Measurements from ENCODE around the gene TNFSF9. TPM values are rescaled to one million over a fixed set of nuclear protein-coding genes. Genes with fewer than 3 reads are reported as not detected.

Gene TNFSF9
- total RNA-seq, 1 donor from 2014 or later: 9.7 TPM

- peaks cover 33% of the 10 kb centered on the region for H3K4me1 Mint-ChIP-seq (ENCODE audit: low read depth)
- H3K27ac Mint-ChIP-seq: peak overlapping the region; percentile 85
- no peaks in the 10 kb centered on the region for H3K9me3 Mint-ChIP-seq
- DNase-seq (ENCODE audit: low spot score): peak; percentile 71
- intact Hi-C loops (cut with micrococcal nuclease): loop anchor here (1.0 to 5.0 kb wide), 11 partner anchors 14 to 251 kb away; partner anchors contain the start of genes DENND1C, SH2D3A and TUBB4A
- H3K36me3 Mint-ChIP-seq (ENCODE audit: low read depth): no peaks in the 10 kb centered on the region
- peak overlapping the region; percentile 96 for H3K4me3 Mint-ChIP-seq
- peaks cover 2% of the 10 kb centered on the region for H3K27me3 Mint-ChIP-seq (ENCODE audit: insufficient read depth)
Measured at GRCh38 chr19:6516018-6516658, 14.7 kb upstream of the TNFSF9 start.

- peak overlapping the region; percentile 93 for H3K27ac Mint-ChIP-seq
- no peaks in the 10 kb centered on the region for H3K9me3 Mint-ChIP-seq
- intact Hi-C loops (cut with micrococcal nuclease): loop anchor here (1.0 to 5.0 kb wide), 13 partner anchors 14 to 347 kb away; partner anchors contain the start of genes DENND1C, SH2D3A and TUBB4A
- H3K4me3 Mint-ChIP-seq: peak overlapping the region; percentile 96
- peak; percentile 86 for DNase-seq (ENCODE audit: low spot score)
- peaks cover 2% of the 10 kb centered on the region for H3K27me3 Mint-ChIP-seq (ENCODE audit: insufficient read depth)
- H3K4me1 Mint-ChIP-seq (ENCODE audit: low read depth): peaks cover 34% of the 10 kb centered on the region
- no peaks in the 10 kb centered on the region for H3K36me3 Mint-ChIP-seq (ENCODE audit: low read depth)
Measured at GRCh38 chr19:6516659-6517291, 14.1 kb upstream of the TNFSF9 start.

- H3K4me1 Mint-ChIP-seq (ENCODE audit: low read depth): peaks cover 44% of the 10 kb centered on the region
- H3K36me3 Mint-ChIP-seq (ENCODE audit: low read depth): no peaks in the 10 kb centered on the region
Measured at GRCh38 chr19:6518145-6518911, 12.5 kb upstream of the TNFSF9 start.

GRCh38 chr19:6519289-6519688 is 11.5 kb upstream of the TNFSF9 start:
- DNase-seq (ENCODE audit: low spot score): no peak
- H3K4me1 Mint-ChIP-seq (ENCODE audit: low read depth): peaks cover 44% of the 10 kb centered on the region
- intact Hi-C loops (cut with micrococcal nuclease): loop anchor here (5.0 kb wide), 2 partner anchors 33 to 98 kb away; no protein-coding TSS in a partner anchor
- no peaks in the 10 kb centered on the region for H3K9me3 Mint-ChIP-seq
- H3K4me3 Mint-ChIP-seq: peak overlapping the region; percentile 28
- H3K27me3 Mint-ChIP-seq (ENCODE audit: insufficient read depth): peaks cover 2% of the 10 kb centered on the region
- no peaks in the 10 kb centered on the region for H3K36me3 Mint-ChIP-seq (ENCODE audit: low read depth)
- H3K27ac Mint-ChIP-seq: peak overlapping the region; percentile 61

More at GRCh38 chr19:6518145-6518911, 12.5 kb upstream of the TNFSF9 start:
- Mint-ChIP-seq H3K27ac (peak overlapping the region; percentile 72), H3K4me3 (peak overlapping the region; percentile 81), H3K9me3 (no peaks in the 10 kb centered on the region), H3K27me3 (ENCODE audit: insufficient read depth) (peaks cover 2% of the 10 kb centered on the region)
- intact Hi-C loops (cut with micrococcal nuclease): loop anchor here (1.0 to 5.0 kb wide), 4 partner anchors 34 to 160 kb away; partner anchors contain the start of gene CD70
- DNase-seq (ENCODE audit: low spot score): peak; percentile 35

- no peaks in the 10 kb centered on the region for H3K9me3 Mint-ChIP-seq
- H3K27ac Mint-ChIP-seq: peak overlapping the region; percentile 27
Measured at GRCh38 chr19:6521718-6522646, 8.8 kb upstream of the TNFSF9 start.

GRCh38 chr19:6522712-6523111 is 8.1 kb upstream of the TNFSF9 start:
- no peak for DNase-seq (ENCODE audit: low spot score)
- Mint-ChIP-seq H3K4me1 (ENCODE audit: low read depth) (peaks cover 26% of the 10 kb centered on the region), H3K27me3 (ENCODE audit: insufficient read depth) (peaks cover 2% of the 10 kb centered on the region), H3K27ac (no peak overlapping the region), H3K9me3 (no peaks in the 10 kb centered on the region), H3K36me3 (ENCODE audit: low read depth) (no peaks in the 10 kb centered on the region), H3K4me3 (no peak overlapping the region)
- intact Hi-C loops (cut with micrococcal nuclease): no loop called here

More at GRCh38 chr19:6521718-6522646, 8.8 kb upstream of the TNFSF9 start:
- intact Hi-C loops (cut with micrococcal nuclease): no loop called here
- Mint-ChIP-seq H3K4me1 (ENCODE audit: low read depth) (peaks cover 33% of the 10 kb centered on the region), H3K27me3 (ENCODE audit: insufficient read depth) (peaks cover 2% of the 10 kb centered on the region), H3K36me3 (ENCODE audit: low read depth) (no peaks in the 10 kb centered on the region), H3K4me3 (no peak overlapping the region)
- DNase-seq (ENCODE audit: low spot score): no peak

GRCh38 chr19:6524311-6524710 is 6.5 kb upstream of the TNFSF9 start:
- no peak overlapping the region for H3K27ac Mint-ChIP-seq
- no peaks in the 10 kb centered on the region for H3K9me3 Mint-ChIP-seq
- intact Hi-C loops (cut with micrococcal nuclease): no loop called here
- peaks cover 1% of the 10 kb centered on the region for H3K27me3 Mint-ChIP-seq (ENCODE audit: insufficient read depth)
- H3K36me3 Mint-ChIP-seq (ENCODE audit: low read depth): no peaks in the 10 kb centered on the region
- no peak for DNase-seq (ENCODE audit: low spot score)
- H3K4me1 Mint-ChIP-seq (ENCODE audit: low read depth): peaks cover 14% of the 10 kb centered on the region
- H3K4me3 Mint-ChIP-seq: no peak overlapping the region

GRCh38 chr19:6527893-6528543 is 2.8 kb upstream of the TNFSF9 start:
- Mint-ChIP-seq H3K27me3 (ENCODE audit: insufficient read depth) (peaks cover 30% of the 10 kb centered on the region), H3K36me3 (ENCODE audit: low read depth) (peaks cover 8% of the 10 kb centered on the region), H3K9me3 (no peaks in the 10 kb centered on the region), H3K4me3 (no peak overlapping the region), H3K27ac (no peak overlapping the region), H3K4me1 (ENCODE audit: low read depth) (peaks cover 34% of the 10 kb centered on the region)
- intact Hi-C loops (cut with micrococcal nuclease): no loop called here
- no peak for DNase-seq (ENCODE audit: low spot score)

- peaks cover 8% of the 10 kb centered on the region for H3K36me3 Mint-ChIP-seq (ENCODE audit: low read depth)
- no peaks in the 10 kb centered on the region for H3K9me3 Mint-ChIP-seq
- H3K27me3 Mint-ChIP-seq (ENCODE audit: insufficient read depth): peaks cover 30% of the 10 kb centered on the region
- H3K27ac Mint-ChIP-seq: no peak overlapping the region
- DNase-seq (ENCODE audit: low spot score): no peak
- H3K4me3 Mint-ChIP-seq: no peak overlapping the region
- H3K4me1 Mint-ChIP-seq (ENCODE audit: low read depth): peaks cover 34% of the 10 kb centered on the region
- intact Hi-C loops (cut with micrococcal nuclease): no loop called here
Measured at GRCh38 chr19:6528544-6529121, 2.2 kb upstream of the TNFSF9 start.

GRCh38 chr19:6529351-6529750 is 1.5 kb upstream of the TNFSF9 start:
- no peak overlapping the region for H3K27ac Mint-ChIP-seq

GRCh38 chr19:6529937-6530385 is 865 bp upstream of the TNFSF9 start:
- Mint-ChIP-seq H3K27me3 (ENCODE audit: insufficient read depth) (peaks cover 32% of the 10 kb centered on the region), H3K36me3 (ENCODE audit: low read depth) (peaks cover 8% of the 10 kb centered on the region), H3K9me3 (no peaks in the 10 kb centered on the region), H3K4me1 (ENCODE audit: low read depth) (peaks cover 34% of the 10 kb centered on the region), H3K27ac (peak overlapping the region; percentile 4), H3K4me3 (peak overlapping the region; percentile 90)
- intact Hi-C loops (cut with micrococcal nuclease): loop anchor here (1.0 to 5.0 kb wide), 5 partner anchors 14 to 333 kb away; partner anchors contain the start of genes GPR108, TNFSF14 and TRIP10
- no peak for DNase-seq (ENCODE audit: low spot score)

More at GRCh38 chr19:6529351-6529750, 1.5 kb upstream of the TNFSF9 start:
- H3K36me3 Mint-ChIP-seq (ENCODE audit: low read depth): peaks cover 8% of the 10 kb centered on the region
- H3K4me3 Mint-ChIP-seq: peak overlapping the region; percentile 90
- intact Hi-C loops (cut with micrococcal nuclease): no loop called here
- H3K4me1 Mint-ChIP-seq (ENCODE audit: low read depth): peaks cover 34% of the 10 kb centered on the region
- peaks cover 30% of the 10 kb centered on the region for H3K27me3 Mint-ChIP-seq (ENCODE audit: insufficient read depth)
- no peaks in the 10 kb centered on the region for H3K9me3 Mint-ChIP-seq
- no peak for DNase-seq (ENCODE audit: low spot score)

All from activated T-helper 1 cell treated with anti-CD3 and anti-CD28 coated beads, Interleukin-12 subunit alpha, Interleukin-12 subunit beta, Interleukin-2, Interleukin-4 antibody, amounts not matched to agents 30 ng/mL and 10 ng/mL and 1 ng/mL, durations not matched to agents 14 hours and 24 hours and 36 hours (primary cell).